Prostate gland (tissue), 2 donors: ENCODE data around the gene MADD. TPM values are rescaled to one million over a fixed set of nuclear protein-coding genes. Genes with fewer than 3 reads are reported as not detected.
A peak's percentile ranks its signal among the peaks of the same experiment; 100 is the strongest.

Experiments
- DNase-seq: peaks from one replicate; pipeline ENCODE4 v3.0.0-alpha.2; 2019; ENCODE audit warnings: low spot score
- H3K27ac ChIP-seq, 2 donors: fragments of 200-600 bp; sonication (generic); 2 replicates each; pipeline ENCODE4 v1.5.1; 2017 to 2019
- H3K27me3 ChIP-seq: fragments of 200-600 bp; sonication (generic); replicated peaks from 2 replicates; pipeline ENCODE4 v1.5.1; 2019; ENCODE audit not compliant: insufficient read depth
- H3K36me3 ChIP-seq, 2 donors: fragments of 200-600 bp; sonication (generic); 1 replicate in 1 of 2; 2 replicates in 1 of 2; pipeline versions ENCODE4 v1.5.1 to v1.8.1; 2017 to 2019
- H3K4me1 ChIP-seq: fragments of 200-600 bp; sonication (generic); replicated peaks from 2 replicates; pipeline ENCODE4 v1.5.1; 2019
- H3K4me3 ChIP-seq, 2 donors: fragments of 200-600 bp; sonication (generic); 2 replicates each; pipeline ENCODE4 v1.5.1; 2017 to 2019
- H3K9me3 ChIP-seq: fragments of 200-600 bp; sonication (generic); 2 replicates; pipeline ENCODE4 v1.5.1; 2017
- POLR2A ChIP-seq: fragments of 450-650 bp; IDR thresholded peaks from one replicate; pipeline ENCODE4 v1.6.1; 2016; ENCODE audit warnings: antibody characterized with exemption, mild to moderate bottlenecking
- POLR2AphosphoS5 ChIP-seq: sonication (generic); formaldehyde crosslinking; IDR thresholded peaks from one replicate; pipeline ENCODE4 v1.6.1; 2017; ENCODE audit warnings: antibody characterized with exemption
- WGBS: methylation state at CpG from one replicate; pipeline ENCODE4 v1.1.5; 2018; 5-methylcytosine and 5-hydroxymethylcytosine counted together
- intact Hi-C: fragments of 100-400 bp; cut with DNase I; formaldehyde crosslinking; loops from one replicate; pipeline ENCODE4 v1.14.2; 2022
- total RNA-seq, 2 donors: library from RNA; depleted of rRNA; stranded (reverse); fragments of >200 nt; gene quantifications; one replicate each; pipeline ENCODE4 v1.1.0, GENCODE V29; 2016
- TF ChIP-seq, protein P1 (sequence below), 4 experiments: fragments of 200-600 bp in 2 of 4; fragments of 450-650 bp in 2 of 4; sonication (generic) in 2 of 4; IDR thresholded peaks; 1 replicate in 3 of 4; 2 replicates in 1 of 4; pipeline ENCODE4 v1.5.1; 2016 to 2019; ENCODE audit warnings: antibody characterized with exemption in 4 of 4, mild to moderate bottlenecking in 2 of 4, moderate library complexity in 2 of 4

Gene MADD
- total RNA-seq, 2 donors from 2014 or later, result 53.6 to 87.3 TPM

DNA sequence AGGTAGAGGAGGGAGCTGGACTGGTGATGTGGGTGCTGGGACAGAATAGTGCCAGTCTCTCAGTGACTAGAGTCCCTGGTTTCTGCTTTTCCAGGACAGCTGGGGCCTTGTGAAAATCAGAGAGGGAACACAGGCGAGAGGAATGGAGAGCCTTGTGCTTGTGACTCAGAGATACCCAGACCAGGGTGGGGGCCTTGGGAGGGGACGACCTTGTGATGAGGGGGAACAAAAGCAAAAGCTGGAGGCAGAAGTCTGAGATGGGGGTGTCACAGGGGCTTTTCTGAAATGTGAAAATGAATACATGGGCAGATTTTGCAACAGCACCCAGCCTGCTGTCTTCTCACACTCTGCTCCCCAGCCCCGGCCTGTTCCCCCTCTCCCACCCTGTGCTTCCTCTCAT is 15.5 kb upstream of the MADD start:
- H3K4me3 ChIP-seq, result no peak overlapping the region
- H3K27ac ChIP-seq, result peak overlapping the region; percentile 50 to 59
- WGBS, result 50% methylated on average over 3 of the region's 3 CpGs
- H3K4me1 ChIP-seq, result peaks cover 25% of the 10 kb centered on the region
- no peaks in the 10 kb centered on the region for H3K9me3 ChIP-seq
- intact Hi-C loops, result no loop called here
- no peaks in the 10 kb centered on the region for H3K27me3 ChIP-seq
- no peak for DNase-seq
- TF ChIP-seq POLR2A (no peak), POLR2AphosphoS5 (no peak)
- TF ChIP-seq, protein P1, sequence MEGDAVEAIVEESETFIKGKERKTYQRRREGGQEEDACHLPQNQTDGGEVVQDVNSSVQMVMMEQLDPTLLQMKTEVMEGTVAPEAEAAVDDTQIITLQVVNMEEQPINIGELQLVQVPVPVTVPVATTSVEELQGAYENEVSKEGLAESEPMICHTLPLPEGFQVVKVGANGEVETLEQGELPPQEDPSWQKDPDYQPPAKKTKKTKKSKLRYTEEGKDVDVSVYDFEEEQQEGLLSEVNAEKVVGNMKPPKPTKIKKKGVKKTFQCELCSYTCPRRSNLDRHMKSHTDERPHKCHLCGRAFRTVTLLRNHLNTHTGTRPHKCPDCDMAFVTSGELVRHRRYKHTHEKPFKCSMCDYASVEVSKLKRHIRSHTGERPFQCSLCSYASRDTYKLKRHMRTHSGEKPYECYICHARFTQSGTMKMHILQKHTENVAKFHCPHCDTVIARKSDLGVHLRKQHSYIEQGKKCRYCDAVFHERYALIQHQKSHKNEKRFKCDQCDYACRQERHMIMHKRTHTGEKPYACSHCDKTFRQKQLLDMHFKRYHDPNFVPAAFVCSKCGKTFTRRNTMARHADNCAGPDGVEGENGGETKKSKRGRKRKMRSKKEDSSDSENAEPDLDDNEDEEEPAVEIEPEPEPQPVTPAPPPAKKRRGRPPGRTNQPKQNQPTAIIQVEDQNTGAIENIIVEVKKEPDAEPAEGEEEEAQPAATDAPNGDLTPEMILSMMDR (IDR thresholded peaks at IDR 0.05), result no peak
- H3K36me3 ChIP-seq, result no peaks in the 10 kb centered on the region

DNA sequence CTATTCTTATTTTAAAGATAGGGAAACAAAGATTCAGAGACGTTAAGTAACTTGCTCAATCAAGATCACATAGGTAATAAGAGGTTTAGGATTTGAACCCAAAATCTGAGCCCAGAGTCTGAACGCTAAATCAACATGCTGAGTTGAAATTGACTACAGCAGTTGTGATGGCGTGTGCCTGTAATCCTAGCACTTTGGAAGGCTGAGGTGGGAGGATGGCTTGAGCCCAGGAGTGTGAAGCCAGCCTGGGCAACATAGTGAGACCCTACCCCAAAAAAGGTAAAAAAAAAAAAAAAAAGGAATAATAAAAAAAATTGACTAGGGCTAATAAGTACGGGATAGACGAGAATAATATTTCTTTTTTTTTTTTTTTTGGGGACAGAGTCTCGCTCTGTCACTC is 13.6 kb upstream of the MADD start:
- Histone ChIP-seq H3K36me3 (no peaks in the 10 kb centered on the region), H3K9me3 (no peaks in the 10 kb centered on the region), H3K4me1 (peaks cover 37% of the 10 kb centered on the region), H3K27me3 (no peaks in the 10 kb centered on the region), H3K4me3 (no peak overlapping the region), H3K27ac (no peak overlapping the region)
- no peak for DNase-seq
- 92% methylated on average over 6 of the region's 6 CpGs for WGBS
- TF ChIP-seq POLR2AphosphoS5 (no peak), POLR2A (no peak)
- TF ChIP-seq, protein P1 (IDR thresholded peaks at IDR 0.05), result no peak
- intact Hi-C loops, result loop anchor here (5.0 kb wide), 1 partner anchor 101 kb away; no protein-coding TSS in a partner anchor

DNA sequence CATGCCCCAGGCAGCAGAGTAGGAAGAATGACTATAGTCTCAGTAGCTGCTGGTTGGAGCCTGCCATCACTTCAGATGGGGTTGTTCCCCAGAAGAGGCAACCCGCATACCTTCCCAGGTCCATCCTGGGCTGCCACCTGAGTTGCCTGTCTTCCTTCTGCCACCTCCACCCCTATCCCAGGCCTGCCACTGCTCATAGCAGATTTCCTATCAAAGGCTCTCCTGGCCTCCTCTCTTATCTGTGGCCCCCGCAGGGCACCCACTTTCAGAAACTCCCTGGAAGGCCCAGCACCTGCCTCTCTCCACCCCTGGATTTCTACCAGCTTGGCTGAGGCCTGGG is 12.8 kb upstream of the MADD start:
- intact Hi-C loops, result loop anchor here (5.0 kb wide), 1 partner anchor 100 kb away; no protein-coding TSS in a partner anchor
- H3K9me3 ChIP-seq, result no peaks in the 10 kb centered on the region
- H3K36me3 ChIP-seq, result no peaks in the 10 kb centered on the region
- H3K27ac ChIP-seq, result peak overlapping the region; percentile 72 to 79
- no peak for DNase-seq
- no peaks in the 10 kb centered on the region for H3K27me3 ChIP-seq
- TF ChIP-seq POLR2AphosphoS5, result no peak
- no peak for TF ChIP-seq POLR2A
- TF ChIP-seq, protein P1 (IDR thresholded peaks at IDR 0.05), result no peak
- peaks cover 37% of the 10 kb centered on the region for H3K4me1 ChIP-seq
- H3K4me3 ChIP-seq, result peak overlapping the region; percentile 11
- 49% methylated on average over 2 of the region's 2 CpGs for WGBS

DNA sequence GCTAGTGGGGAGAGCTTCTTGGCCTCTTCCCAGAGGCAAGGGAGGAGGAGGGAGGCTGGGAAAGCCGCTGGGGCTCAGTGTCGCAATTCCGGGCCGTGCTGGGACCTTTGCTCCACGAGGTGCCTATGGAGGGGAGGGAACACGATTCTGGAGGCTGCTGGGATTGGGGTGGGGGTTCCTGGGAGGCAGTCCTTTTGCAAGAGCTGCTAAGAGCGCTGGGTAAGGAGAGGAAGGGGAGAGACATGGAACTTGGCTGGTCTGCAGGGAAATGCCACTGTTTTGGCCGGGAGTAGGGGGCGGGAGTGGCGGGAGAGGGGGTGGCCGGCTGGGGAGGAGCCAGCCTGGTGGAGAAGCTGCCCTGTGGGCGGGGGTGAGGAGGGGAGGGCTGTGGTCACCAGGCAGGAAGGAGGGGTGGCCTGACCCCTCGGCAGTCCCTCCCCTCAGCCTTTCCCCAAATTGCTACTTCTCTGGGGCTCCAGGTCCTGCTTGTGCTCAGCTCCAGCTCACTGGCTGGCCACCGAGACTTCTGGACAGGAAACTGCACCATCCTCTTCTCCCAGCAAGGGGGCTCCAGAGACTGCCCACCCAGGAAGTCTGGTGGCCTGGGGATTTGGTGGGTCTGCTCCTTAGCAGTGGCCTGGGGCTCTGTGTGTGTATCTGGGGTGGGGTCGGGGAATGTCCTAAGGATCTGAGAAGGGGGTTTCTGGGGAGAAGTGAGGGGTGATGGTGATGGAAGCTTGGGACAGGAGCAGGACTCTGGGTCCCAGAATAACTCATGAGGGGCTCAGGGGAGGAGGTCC is 12.2 kb upstream of the MADD start, which contains the start of gene NR1H3:
TSS of gene NR1H3 (plus strand) at position 480 of the 800 bp plus-strand sequence. CDS start 1,221 bp downstream, outside the sequence.
- H3K4me3 ChIP-seq, result peak within 1 kb of the TSS; percentile 11
- H3K9me3 ChIP-seq, result no peaks in the 10 kb centered on the region
- no peaks in the 10 kb centered on the region for H3K36me3 ChIP-seq
- H3K27ac ChIP-seq, result peak within 1 kb of the TSS; percentile 72 to 79
- peak; percentile 25 for DNase-seq
- peaks cover 37% of the 10 kb centered on the region for H3K4me1 ChIP-seq
- TF ChIP-seq POLR2AphosphoS5, result peak; percentile 9
- TF ChIP-seq, protein P1 (IDR thresholded peaks at IDR 0.05), result peak in 3 of 4 experiments; percentile 17 to 54 (median 49)
- no peak for TF ChIP-seq POLR2A
- intact Hi-C loops, result loop anchor here (5.0 kb wide), 1 partner anchor 100 kb away; no protein-coding TSS in a partner anchor
- 6% methylated on average over 15 of the region's 15 CpGs for WGBS
- no peaks in the 10 kb centered on the region for H3K27me3 ChIP-seq
